Uterus (tissue), 2 donors: ENCODE measurements around the gene PFKL.

ENCODE experiments used
- POLR2A ChIP-seq, 2 donors: fragments of 450-650 bp; IDR thresholded peaks; one replicate each; pipeline ENCODE4 v1.6.1; 2016; ENCODE audit warnings: antibody characterized with exemption in 2 of 2, mild to moderate bottlenecking in 1 of 2, moderate library complexity in 1 of 2
- TF ChIP-seq, protein P1 (sequence below), 4 experiments: fragments of 200-600 bp in 2 of 4; fragments of 450-650 bp in 2 of 4; sonication (generic) in 2 of 4; IDR thresholded peaks; one replicate each; pipeline ENCODE4 v1.5.1; 2016 to 2019; ENCODE audit warnings: antibody characterized with exemption in 4 of 4, mild to moderate bottlenecking in 2 of 4, moderate library complexity in 1 of 4

DNA sequence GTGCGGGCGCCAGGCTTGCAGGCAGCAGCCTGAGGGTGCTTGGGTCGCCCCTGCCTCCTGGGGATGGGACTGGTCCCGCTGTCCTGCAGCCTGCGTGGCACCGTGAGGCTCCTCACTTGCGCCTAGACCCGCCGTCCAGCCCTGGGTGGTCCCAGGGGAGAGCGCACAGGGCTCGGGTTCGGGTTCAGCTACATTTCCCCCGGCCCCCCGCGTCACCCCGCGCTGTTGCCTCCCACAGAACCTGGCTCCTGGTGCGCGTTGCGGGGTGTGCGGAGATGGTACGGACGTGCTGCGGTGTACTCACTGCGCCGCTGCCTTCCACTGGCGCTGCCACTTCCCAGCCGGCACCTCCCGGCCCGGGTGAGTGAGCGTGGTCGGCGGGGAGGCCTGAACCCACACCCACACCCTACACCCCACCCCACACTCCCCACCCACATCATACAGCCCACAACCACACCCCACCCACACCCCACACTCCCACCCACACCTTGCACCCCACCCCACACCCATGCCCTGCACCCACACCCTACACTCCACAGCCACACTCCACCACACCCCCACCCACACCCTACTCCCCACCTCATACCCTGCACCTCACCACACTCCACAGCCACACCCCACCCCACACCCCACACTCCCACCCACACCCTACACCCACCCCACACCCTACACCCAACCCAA, 6.2 kb upstream of the PFKL start:
- TF ChIP-seq, protein P1, sequence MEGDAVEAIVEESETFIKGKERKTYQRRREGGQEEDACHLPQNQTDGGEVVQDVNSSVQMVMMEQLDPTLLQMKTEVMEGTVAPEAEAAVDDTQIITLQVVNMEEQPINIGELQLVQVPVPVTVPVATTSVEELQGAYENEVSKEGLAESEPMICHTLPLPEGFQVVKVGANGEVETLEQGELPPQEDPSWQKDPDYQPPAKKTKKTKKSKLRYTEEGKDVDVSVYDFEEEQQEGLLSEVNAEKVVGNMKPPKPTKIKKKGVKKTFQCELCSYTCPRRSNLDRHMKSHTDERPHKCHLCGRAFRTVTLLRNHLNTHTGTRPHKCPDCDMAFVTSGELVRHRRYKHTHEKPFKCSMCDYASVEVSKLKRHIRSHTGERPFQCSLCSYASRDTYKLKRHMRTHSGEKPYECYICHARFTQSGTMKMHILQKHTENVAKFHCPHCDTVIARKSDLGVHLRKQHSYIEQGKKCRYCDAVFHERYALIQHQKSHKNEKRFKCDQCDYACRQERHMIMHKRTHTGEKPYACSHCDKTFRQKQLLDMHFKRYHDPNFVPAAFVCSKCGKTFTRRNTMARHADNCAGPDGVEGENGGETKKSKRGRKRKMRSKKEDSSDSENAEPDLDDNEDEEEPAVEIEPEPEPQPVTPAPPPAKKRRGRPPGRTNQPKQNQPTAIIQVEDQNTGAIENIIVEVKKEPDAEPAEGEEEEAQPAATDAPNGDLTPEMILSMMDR (IDR thresholded peaks at IDR 0.05), result no peak
- TF ChIP-seq POLR2A (IDR thresholded peaks at IDR 0.05), result no peak
